HL-60 (cell line): Measurements from ENCODE around the gene B4GALT2.

Source experiments
- DNase-seq, 2 experiments: peaks; one replicate each; pipeline ENCODE4 v3.0.0-alpha.2; 2010 to 2020; ENCODE audit warnings: low read depth in 1 of 2, low spot score in 1 of 2
- H3K27ac ChIP-seq: fragments of 250-450 bp; sonication (Bioruptor Pico); replicated peaks from 2 replicates; pipeline ENCODE4 v1.5.1; 2020; ENCODE audit warnings: mild to moderate bottlenecking, moderate library complexity
- H3K27me3 ChIP-seq: fragments of 250-450 bp; sonication (Bioruptor Pico); 2 replicates; pipeline ENCODE4 v1.5.1; 2021; ENCODE audit warnings: mild to moderate bottlenecking, moderate library complexity; ENCODE audit not compliant: insufficient read depth, poor library complexity, severe bottlenecking
- H3K4me3 ChIP-seq: replicated peaks from 2 replicates; pipeline ENCODE4 v1.5.1; 2011; ENCODE audit warnings: mild to moderate bottlenecking, control low read depth, low read length; ENCODE audit not compliant: insufficient read depth
- GABPA ChIP-seq: IDR thresholded peaks from 2 replicates; pipeline ENCODE4 v1.6.1; 2012; ENCODE audit warnings: low read depth
- POLR2AphosphoS5 ChIP-seq: IDR thresholded peaks from 2 replicates; pipeline ENCODE4 v1.6.1; 2012; ENCODE audit warnings: low read depth
- SPI1 ChIP-seq: IDR thresholded peaks from 2 replicates; pipeline ENCODE4 v1.6.1; 2012; ENCODE audit warnings: low read depth, mild to moderate bottlenecking, borderline replicate concordance
- TF ChIP-seq, protein P1 (sequence below): IDR thresholded peaks from one replicate; pipeline ENCODE4 v1.5.1; 2011; ENCODE audit warnings: low read length, control low read depth, inconsistent platforms; ENCODE audit not compliant: insufficient read depth
- TF ChIP-seq, protein P2 (sequence below): IDR thresholded peaks from 2 replicates; pipeline ENCODE4 v1.6.1; 2012; ENCODE audit warnings: low read depth; ENCODE audit not compliant: insufficient replicate concordance

The B4GALT2 gene

DNA sequence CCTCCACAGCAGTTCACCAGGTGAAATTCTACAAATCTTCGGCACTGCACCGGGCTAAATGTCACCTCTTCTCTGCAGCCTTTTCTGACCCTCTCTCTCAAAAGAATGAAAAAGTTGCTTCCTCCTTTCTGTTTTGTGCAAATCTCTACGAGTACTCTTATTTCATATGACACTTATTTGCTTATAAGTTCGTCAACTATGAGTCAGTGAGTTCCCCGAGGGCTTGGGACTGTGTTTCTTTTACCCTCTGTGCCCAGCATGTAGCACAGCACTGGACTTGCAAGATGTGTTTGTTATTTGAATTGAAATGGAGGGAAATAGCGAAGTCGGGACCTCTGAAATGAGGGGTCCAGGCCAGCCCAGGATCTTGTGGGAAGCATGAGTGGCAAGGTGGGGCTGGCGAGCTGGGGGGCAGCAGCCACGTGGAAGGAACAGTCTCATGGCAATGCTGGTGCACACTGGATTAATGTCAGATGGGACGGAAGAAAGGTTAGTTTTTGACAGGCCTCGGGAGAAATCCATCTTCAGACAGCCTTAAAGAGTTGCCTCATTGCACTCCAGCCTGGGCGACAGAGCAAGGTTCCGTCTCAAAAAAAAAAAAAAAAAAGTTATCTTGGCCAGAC, 46.0 kb downstream of the B4GALT2 start:
- no peak for TF ChIP-seq POLR2AphosphoS5

DNA sequence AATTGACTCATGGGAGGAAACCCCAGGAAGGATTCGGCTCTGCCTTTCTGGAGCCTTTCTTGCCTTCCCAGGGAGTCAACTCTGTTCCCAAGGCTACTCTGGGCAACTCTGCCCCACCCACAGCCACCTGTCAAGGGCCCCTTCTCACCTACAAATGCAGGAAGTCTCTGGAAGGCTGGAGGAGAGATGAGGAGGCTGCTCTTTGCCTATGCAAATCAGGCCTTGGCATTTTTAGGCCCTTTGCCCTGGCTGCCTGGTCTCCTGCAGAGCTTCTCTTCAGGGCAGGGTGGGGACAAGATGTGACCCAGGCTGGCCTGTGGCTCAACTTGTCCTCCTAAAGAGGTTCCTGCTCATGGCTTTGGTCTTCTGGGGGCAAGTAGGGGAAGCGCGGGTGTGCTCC, 46.8 kb downstream of the B4GALT2 start:
- Histone ChIP-seq H3K27ac (no peak overlapping the region), H3K4me3 (no peak overlapping the region), H3K27me3 (no peaks in the 10 kb centered on the region)
- no peak for DNase-seq
- TF ChIP-seq GABPA = no peak
- TF ChIP-seq POLR2AphosphoS5 = no peak
- TF ChIP-seq, protein P1, sequence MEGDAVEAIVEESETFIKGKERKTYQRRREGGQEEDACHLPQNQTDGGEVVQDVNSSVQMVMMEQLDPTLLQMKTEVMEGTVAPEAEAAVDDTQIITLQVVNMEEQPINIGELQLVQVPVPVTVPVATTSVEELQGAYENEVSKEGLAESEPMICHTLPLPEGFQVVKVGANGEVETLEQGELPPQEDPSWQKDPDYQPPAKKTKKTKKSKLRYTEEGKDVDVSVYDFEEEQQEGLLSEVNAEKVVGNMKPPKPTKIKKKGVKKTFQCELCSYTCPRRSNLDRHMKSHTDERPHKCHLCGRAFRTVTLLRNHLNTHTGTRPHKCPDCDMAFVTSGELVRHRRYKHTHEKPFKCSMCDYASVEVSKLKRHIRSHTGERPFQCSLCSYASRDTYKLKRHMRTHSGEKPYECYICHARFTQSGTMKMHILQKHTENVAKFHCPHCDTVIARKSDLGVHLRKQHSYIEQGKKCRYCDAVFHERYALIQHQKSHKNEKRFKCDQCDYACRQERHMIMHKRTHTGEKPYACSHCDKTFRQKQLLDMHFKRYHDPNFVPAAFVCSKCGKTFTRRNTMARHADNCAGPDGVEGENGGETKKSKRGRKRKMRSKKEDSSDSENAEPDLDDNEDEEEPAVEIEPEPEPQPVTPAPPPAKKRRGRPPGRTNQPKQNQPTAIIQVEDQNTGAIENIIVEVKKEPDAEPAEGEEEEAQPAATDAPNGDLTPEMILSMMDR = no peak

More for the DNA sequence above, 46.0 kb downstream of the B4GALT2 start:
- Histone ChIP-seq H3K27me3 (no peaks in the 10 kb centered on the region), H3K4me3 (no peak overlapping the region), H3K27ac (no peak overlapping the region)
- DNase-seq = no peak

DNA sequence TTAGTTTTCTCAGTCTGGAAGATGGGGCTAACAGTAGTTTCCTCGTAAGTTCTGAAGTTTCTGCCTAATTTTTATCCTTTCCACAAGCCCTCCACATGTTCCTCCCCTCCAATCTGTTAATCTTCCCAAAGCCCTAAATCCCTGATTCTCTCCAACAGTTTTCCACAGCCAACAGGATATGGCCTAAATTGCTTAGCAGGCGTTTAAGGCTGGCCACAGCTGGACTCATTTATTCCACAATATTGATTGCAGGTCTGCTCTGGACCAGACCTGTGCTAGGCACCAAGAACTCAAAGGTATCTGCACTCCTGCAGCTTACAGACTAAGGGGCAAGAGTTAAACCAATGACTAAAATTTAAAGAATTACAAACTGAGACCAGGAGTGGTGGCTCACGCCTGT, 48.3 kb downstream of the B4GALT2 start:
- H3K4me3 ChIP-seq = no peak overlapping the region
- no peak for TF ChIP-seq GABPA
- no peak overlapping the region for H3K27ac ChIP-seq
- no peaks in the 10 kb centered on the region for H3K27me3 ChIP-seq
- no peak for DNase-seq

DNA sequence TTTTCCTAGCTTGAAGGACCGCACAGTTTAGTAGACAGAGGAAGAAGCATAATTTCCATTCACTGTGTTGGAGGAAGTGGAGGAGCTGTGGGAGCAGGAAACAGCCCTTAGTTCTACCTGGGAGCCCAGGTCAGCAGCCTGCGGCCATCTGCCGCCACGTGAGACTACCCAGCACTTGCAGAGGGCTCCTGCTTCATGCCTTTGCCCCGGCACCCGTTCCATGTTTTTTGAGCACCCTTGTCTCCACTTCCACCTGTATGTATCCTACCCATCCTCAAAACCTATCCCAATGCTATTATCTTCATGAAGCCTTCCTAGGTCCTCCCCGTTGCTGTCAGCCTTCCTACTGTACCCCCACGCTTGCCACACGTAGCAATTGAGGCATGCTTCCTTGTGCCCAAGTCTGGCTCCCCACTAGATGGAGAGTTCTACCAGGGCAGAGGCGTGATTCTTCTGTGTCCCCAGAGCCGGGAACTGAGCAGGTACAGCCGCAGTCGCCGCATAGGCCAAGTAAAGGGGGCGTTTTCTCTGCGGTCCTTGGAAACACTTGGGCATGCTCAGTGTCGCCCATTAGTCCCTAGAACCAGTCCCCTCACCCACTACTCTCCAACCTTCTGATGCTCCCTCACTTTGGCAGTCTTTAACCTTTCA, 50.4 kb downstream of the B4GALT2 start:
- Histone ChIP-seq H3K4me3 (peak overlapping the region; percentile 70), H3K27ac (peak overlapping the region; percentile 28), H3K27me3 (no peaks in the 10 kb centered on the region)
- no peak for DNase-seq
- TF ChIP-seq, protein P1 = no peak
- TF ChIP-seq POLR2AphosphoS5 (no peak), SPI1 (no peak), GABPA (no peak)
- TF ChIP-seq, protein P2, sequence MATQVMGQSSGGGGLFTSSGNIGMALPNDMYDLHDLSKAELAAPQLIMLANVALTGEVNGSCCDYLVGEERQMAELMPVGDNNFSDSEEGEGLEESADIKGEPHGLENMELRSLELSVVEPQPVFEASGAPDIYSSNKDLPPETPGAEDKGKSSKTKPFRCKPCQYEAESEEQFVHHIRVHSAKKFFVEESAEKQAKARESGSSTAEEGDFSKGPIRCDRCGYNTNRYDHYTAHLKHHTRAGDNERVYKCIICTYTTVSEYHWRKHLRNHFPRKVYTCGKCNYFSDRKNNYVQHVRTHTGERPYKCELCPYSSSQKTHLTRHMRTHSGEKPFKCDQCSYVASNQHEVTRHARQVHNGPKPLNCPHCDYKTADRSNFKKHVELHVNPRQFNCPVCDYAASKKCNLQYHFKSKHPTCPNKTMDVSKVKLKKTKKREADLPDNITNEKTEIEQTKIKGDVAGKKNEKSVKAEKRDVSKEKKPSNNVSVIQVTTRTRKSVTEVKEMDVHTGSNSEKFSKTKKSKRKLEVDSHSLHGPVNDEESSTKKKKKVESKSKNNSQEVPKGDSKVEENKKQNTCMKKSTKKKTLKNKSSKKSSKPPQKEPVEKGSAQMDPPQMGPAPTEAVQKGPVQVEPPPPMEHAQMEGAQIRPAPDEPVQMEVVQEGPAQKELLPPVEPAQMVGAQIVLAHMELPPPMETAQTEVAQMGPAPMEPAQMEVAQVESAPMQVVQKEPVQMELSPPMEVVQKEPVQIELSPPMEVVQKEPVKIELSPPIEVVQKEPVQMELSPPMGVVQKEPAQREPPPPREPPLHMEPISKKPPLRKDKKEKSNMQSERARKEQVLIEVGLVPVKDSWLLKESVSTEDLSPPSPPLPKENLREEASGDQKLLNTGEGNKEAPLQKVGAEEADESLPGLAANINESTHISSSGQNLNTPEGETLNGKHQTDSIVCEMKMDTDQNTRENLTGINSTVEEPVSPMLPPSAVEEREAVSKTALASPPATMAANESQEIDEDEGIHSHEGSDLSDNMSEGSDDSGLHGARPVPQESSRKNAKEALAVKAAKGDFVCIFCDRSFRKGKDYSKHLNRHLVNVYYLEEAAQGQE = no peak

DNA sequence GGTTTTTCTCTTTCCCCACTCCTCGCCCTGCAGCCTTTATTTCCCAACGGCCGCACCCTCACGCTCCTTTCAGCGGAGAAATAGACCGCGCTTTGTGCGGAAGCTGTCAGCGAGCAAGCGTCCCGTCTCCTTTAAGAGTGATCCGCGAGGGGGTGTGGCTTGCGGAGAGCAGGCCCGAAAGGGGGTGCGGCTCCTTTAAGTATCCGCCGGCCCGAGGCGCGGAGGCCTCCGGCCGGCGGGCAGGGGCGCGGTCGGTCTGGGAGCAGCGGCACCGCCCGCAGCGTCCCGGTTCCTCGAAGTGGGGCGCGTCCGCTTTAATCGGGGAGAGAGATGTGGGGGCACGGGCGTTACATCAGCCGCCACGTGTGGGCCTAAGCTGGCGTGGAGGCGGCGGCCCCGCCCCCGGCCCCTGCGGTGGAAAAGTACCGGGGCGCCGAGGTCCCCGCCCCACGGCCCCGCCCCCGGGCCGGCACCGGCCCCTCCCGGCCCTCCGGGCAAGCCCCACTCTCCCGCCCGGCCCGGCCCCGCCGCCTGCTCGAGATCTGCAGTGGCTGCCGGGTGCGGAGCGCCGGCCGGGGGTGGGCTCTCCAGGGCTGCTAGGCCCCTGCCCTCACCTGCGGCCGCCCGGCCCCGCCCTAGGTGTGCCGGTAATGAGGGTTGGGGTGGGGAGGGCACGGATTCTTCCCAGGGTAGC, 51.0 kb downstream of the B4GALT2 start:
- TF ChIP-seq GABPA (no peak), POLR2AphosphoS5 (0 out of 2 replicates have a peak, but pooled peaks have one; percentile 46)
- peak overlapping the region; percentile 28 for H3K27ac ChIP-seq
- DNase-seq = peak; percentile 69 to 93

More for the DNA sequence above, 51.0 kb downstream of the B4GALT2 start:
- no peaks in the 10 kb centered on the region for H3K27me3 ChIP-seq
- H3K4me3 ChIP-seq = peak overlapping the region; percentile 70
